ENCODE measurements around the gene PARD3B. TPM values are rescaled to one million over a fixed set of nuclear protein-coding genes. Genes with fewer than 3 reads are reported as not detected.

PARD3B gene
- total and polyA plus RNA-seq, 2 experiments from 2014 or later = 3.5 to 4.4 TPM

DNA sequence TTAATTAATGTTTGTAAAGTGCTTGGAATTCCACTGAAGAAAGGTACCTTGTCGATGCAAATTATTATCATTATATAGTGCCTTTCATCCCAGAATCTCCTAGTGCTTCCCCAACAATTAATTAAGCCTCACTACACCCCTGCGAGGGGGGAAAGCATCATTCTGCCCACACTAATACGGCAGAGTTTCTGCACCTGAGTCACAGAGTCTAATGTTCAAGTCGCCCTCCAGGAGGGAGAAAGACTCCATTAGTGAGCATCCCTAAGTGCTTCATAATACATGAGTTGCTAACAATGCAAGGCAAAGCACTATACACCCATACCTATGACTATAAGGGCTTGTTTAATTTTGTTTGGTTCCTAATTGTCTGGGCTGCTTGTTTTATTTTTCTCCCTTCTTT, 1111.7 kb downstream of the PARD3B start (continued):
- TF ChIP-seq, protein P1, sequence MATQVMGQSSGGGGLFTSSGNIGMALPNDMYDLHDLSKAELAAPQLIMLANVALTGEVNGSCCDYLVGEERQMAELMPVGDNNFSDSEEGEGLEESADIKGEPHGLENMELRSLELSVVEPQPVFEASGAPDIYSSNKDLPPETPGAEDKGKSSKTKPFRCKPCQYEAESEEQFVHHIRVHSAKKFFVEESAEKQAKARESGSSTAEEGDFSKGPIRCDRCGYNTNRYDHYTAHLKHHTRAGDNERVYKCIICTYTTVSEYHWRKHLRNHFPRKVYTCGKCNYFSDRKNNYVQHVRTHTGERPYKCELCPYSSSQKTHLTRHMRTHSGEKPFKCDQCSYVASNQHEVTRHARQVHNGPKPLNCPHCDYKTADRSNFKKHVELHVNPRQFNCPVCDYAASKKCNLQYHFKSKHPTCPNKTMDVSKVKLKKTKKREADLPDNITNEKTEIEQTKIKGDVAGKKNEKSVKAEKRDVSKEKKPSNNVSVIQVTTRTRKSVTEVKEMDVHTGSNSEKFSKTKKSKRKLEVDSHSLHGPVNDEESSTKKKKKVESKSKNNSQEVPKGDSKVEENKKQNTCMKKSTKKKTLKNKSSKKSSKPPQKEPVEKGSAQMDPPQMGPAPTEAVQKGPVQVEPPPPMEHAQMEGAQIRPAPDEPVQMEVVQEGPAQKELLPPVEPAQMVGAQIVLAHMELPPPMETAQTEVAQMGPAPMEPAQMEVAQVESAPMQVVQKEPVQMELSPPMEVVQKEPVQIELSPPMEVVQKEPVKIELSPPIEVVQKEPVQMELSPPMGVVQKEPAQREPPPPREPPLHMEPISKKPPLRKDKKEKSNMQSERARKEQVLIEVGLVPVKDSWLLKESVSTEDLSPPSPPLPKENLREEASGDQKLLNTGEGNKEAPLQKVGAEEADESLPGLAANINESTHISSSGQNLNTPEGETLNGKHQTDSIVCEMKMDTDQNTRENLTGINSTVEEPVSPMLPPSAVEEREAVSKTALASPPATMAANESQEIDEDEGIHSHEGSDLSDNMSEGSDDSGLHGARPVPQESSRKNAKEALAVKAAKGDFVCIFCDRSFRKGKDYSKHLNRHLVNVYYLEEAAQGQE (IDR thresholded peaks at IDR 0.05; ENCODE audit: unreplicated experiment) = no peak
- no peak for TF ChIP-seq EZH2 (IDR thresholded peaks at IDR 0.05; ENCODE audit: low read depth, unreplicated experiment)
- TF ChIP-seq, protein P2, sequence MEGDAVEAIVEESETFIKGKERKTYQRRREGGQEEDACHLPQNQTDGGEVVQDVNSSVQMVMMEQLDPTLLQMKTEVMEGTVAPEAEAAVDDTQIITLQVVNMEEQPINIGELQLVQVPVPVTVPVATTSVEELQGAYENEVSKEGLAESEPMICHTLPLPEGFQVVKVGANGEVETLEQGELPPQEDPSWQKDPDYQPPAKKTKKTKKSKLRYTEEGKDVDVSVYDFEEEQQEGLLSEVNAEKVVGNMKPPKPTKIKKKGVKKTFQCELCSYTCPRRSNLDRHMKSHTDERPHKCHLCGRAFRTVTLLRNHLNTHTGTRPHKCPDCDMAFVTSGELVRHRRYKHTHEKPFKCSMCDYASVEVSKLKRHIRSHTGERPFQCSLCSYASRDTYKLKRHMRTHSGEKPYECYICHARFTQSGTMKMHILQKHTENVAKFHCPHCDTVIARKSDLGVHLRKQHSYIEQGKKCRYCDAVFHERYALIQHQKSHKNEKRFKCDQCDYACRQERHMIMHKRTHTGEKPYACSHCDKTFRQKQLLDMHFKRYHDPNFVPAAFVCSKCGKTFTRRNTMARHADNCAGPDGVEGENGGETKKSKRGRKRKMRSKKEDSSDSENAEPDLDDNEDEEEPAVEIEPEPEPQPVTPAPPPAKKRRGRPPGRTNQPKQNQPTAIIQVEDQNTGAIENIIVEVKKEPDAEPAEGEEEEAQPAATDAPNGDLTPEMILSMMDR (conservative IDR thresholded peaks at IDR 0.05; ENCODE audit: low read depth in 2 of 2) = no peak

DNA sequence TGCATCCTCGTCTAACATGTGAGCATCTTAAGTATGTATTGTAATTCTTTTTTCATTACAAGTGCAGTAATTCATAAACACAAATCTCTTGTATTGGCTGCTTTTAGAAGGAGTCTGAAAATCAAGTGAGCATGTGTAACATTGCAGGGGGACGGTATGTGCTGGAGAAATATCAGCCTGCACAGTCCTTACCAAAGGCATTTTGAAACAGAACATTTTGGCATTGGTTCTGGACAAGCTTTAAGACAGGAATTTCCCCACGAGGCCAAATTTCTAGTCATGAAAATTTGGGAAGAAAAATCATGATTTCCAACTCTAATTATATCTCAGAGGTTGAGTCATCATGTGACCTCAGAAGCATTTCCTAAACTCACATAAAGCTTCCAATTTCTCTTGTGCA, 1112.3 kb downstream of the PARD3B start:
- Histone ChIP-seq H4K20me1 (replicated peaks; ENCODE audit: insufficient read depth) (no peaks in the 10 kb centered on the region), H3K9me2 (ENCODE audit: insufficient read depth) (peaks cover 20% of the 10 kb centered on the region), H3K27ac (ENCODE audit: low read depth) (no peak overlapping the region), H3K4me2 (no peak overlapping the region), H3K4me3 (no peak overlapping the region), H3K79me2 (replicated peaks; ENCODE audit: insufficient read depth) (no peaks in the 10 kb centered on the region), H3F3A (replicated peaks; ENCODE audit: low read depth) (no peaks in the 10 kb centered on the region), H2AFZ (no peak overlapping the region), H3K4me1 (ENCODE audit: insufficient read depth) (no peaks in the 10 kb centered on the region), H3K27me3 (ENCODE audit: insufficient read depth) (no peaks in the 10 kb centered on the region), H3K36me3 (ENCODE audit: insufficient read depth) (no peaks in the 10 kb centered on the region)
- ATAC-seq (no peak), DNase-seq (ENCODE audit: low spot score) (no peak)
- H3K36me3 Mint-ChIP-seq (ENCODE audit: low read depth) = no peaks in the 10 kb centered on the region
- H3K27ac Mint-ChIP-seq = no peak overlapping the region
- no peak overlapping the region for H3K4me3 Mint-ChIP-seq
- H3K27me3 Mint-ChIP-seq (ENCODE audit: insufficient read depth, low read depth, poor library complexity) = peaks cover 1% of the 10 kb centered on the region
- H3K9me3 Mint-ChIP-seq = no peaks in the 10 kb centered on the region
- H3K4me1 Mint-ChIP-seq = peaks cover 4% of the 10 kb centered on the region; the same call in 2 of the 3 replicates
- TF ChIP-seq CREB1 (CRISPR knock-in tag; IDR thresholded peaks at IDR 0.05; ENCODE audit: low read depth) = no peak
- TF ChIP-seq, protein P1 (IDR thresholded peaks at IDR 0.05; ENCODE audit: unreplicated experiment) = no peak
- TF ChIP-seq ZNF331 (CRISPR knock-in tag; IDR thresholded peaks at IDR 0.05; ENCODE audit: low read depth) = no peak
- TF ChIP-seq EZH2phosphoT487 (IDR thresholded peaks at IDR 0.05; ENCODE audit: unreplicated experiment) = no peak
- TF ChIP-seq, protein P3, sequence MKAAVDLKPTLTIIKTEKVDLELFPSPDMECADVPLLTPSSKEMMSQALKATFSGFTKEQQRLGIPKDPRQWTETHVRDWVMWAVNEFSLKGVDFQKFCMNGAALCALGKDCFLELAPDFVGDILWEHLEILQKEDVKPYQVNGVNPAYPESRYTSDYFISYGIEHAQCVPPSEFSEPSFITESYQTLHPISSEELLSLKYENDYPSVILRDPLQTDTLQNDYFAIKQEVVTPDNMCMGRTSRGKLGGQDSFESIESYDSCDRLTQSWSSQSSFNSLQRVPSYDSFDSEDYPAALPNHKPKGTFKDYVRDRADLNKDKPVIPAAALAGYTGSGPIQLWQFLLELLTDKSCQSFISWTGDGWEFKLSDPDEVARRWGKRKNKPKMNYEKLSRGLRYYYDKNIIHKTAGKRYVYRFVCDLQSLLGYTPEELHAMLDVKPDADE (IDR thresholded peaks at IDR 0.05) = no peak
- TF ChIP-seq POLR2AphosphoS5 (IDR thresholded peaks at IDR 0.05; ENCODE audit: low read depth) = no peak
